HEK293 (cell line): ENCODE measurements around the gene RGS11.
A peak's percentile ranks its signal among the peaks of the same experiment; 100 is the strongest.

Source experiments
- CTCF ChIA-PET: fragments of 350-600 bp; formaldehyde crosslinking; extraction: SDS; loops from one replicate; lab custom pipeline; 2021; ENCODE audit warnings: antibody characterized with exemption; lab: Yijun Ruan, JAX
- POLR2A ChIA-PET: fragments of 300-600 bp; formaldehyde crosslinking; extraction: SDS; loops from one replicate; lab custom pipeline; 2020; ENCODE audit warnings: antibody characterized with exemption, inconsistent platforms; lab: Yijun Ruan, JAX
- H3K27ac ChIP-seq: fragments of 200-500 bp; sonication (Bioruptor generic); 2 replicates; pipeline ENCODE4 v1.5.1; 2014; ENCODE audit warnings: low read depth, low read length, control low read depth, inconsistent platforms; ENCODE audit errors: extremely low read depth
- H3K36me3 ChIP-seq, 2 experiments: fragments of 200-500 bp in 1 of 2; sonication (Bioruptor generic) in 1 of 2; 1 replicate in 1 of 2; 2 replicates in 1 of 2; pipeline ENCODE4 v1.5.1; 2014 to 2017; ENCODE audit warnings: inconsistent platforms in 2 of 2, low read length in 2 of 2; ENCODE audit not compliant: control insufficient read depth in 2 of 2, insufficient read depth in 1 of 2
- H3K4me1 ChIP-seq: fragments of 200-500 bp; sonication (Bioruptor generic); 2 replicates; pipeline ENCODE4 v1.5.1; 2014; ENCODE audit warnings: mild to moderate bottlenecking, low read length, inconsistent platforms; ENCODE audit not compliant: control insufficient read depth, insufficient read depth
- H3K4me3 ChIP-seq: 2 replicates; pipeline ENCODE4 v1.5.1; 2011; ENCODE audit warnings: low read depth, mild to moderate bottlenecking, control low read depth, low read length, moderate library complexity
- H3K9me3 ChIP-seq: fragments of 200-500 bp; sonication (Bioruptor generic); 2 replicates; pipeline ENCODE4 v1.5.1; 2014; ENCODE audit warnings: low read depth, low read length, inconsistent platforms; ENCODE audit not compliant: control insufficient read depth, insufficient read depth
- BCL11B ChIP-seq: fragments of 450-650 bp; formaldehyde crosslinking; IDR thresholded peaks from 2 replicates; pipeline ENCODE4 v1.5.1; 2016; ENCODE audit warnings: low read depth, missing biosample characterization, missing genetic modification characterization
- KLF8 ChIP-seq: fragments of 450-650 bp; formaldehyde crosslinking; IDR thresholded peaks from 2 replicates; pipeline ENCODE4 v1.5.1; 2016; ENCODE audit warnings: missing biosample characterization, missing genetic modification characterization
- SCRT2 ChIP-seq: fragments of 450-650 bp; formaldehyde crosslinking; IDR thresholded peaks from 2 replicates; pipeline ENCODE4 v1.5.1; 2016; ENCODE audit warnings: missing biosample characterization, missing genetic modification characterization
- ZBTB1 ChIP-seq: fragments of 450-650 bp; formaldehyde crosslinking; IDR thresholded peaks from 2 replicates; pipeline ENCODE4 v1.5.1; 2016; ENCODE audit warnings: missing biosample characterization, missing genetic modification characterization
- ZBTB20 ChIP-seq: fragments of 450-650 bp; formaldehyde crosslinking; IDR thresholded peaks from 2 replicates; pipeline ENCODE4 v1.5.1; 2016; ENCODE audit warnings: missing biosample characterization, missing genetic modification characterization
- ZFHX2 ChIP-seq: fragments of 450-650 bp; formaldehyde crosslinking; conservative IDR thresholded peaks from 2 replicates; pipeline ENCODE4 v1.5.1; 2016; ENCODE audit warnings: missing biosample characterization, missing genetic modification characterization
- ZNF146 ChIP-seq: fragments of 450-650 bp; formaldehyde crosslinking; IDR thresholded peaks from 2 replicates; pipeline ENCODE4 v1.5.1; 2016; ENCODE audit warnings: missing biosample characterization, missing genetic modification characterization
- ZNF157 ChIP-seq: fragments of 450-650 bp; formaldehyde crosslinking; IDR thresholded peaks from 2 replicates; pipeline ENCODE4 v1.5.1; 2016; ENCODE audit warnings: missing biosample characterization, missing genetic modification characterization
- ZNF549 ChIP-seq: fragments of 450-650 bp; IDR thresholded peaks from 2 replicates; pipeline ENCODE4 v1.5.1; 2018; ENCODE audit warnings: missing biosample characterization, missing genetic modification characterization, mild to moderate bottlenecking, inconsistent platforms, moderate library complexity
- ZNF76 ChIP-seq: fragments of 450-650 bp; formaldehyde crosslinking; IDR thresholded peaks from 2 replicates; pipeline ENCODE4; 2016; ENCODE audit warnings: low read depth, missing biosample characterization, missing genetic modification characterization, borderline replicate concordance
- ZNF776 ChIP-seq: fragments of 450-650 bp; formaldehyde crosslinking; IDR thresholded peaks from 2 replicates; pipeline ENCODE4 v1.5.0; 2017; ENCODE audit warnings: missing biosample characterization, missing genetic modification characterization, borderline replicate concordance
- ZNF791 ChIP-seq: fragments of 450-650 bp; formaldehyde crosslinking; IDR thresholded peaks from 2 replicates; pipeline ENCODE4 v1.5.1; 2016; ENCODE audit warnings: missing biosample characterization, missing genetic modification characterization
- ZNF792 ChIP-seq: fragments of 450-650 bp; formaldehyde crosslinking; IDR thresholded peaks from 2 replicates; pipeline ENCODE4 v1.5.1; 2016; ENCODE audit warnings: missing biosample characterization, missing genetic modification characterization
- ZNF843 ChIP-seq: fragments of 450-650 bp; formaldehyde crosslinking; IDR thresholded peaks from 2 replicates; pipeline ENCODE4 v1.5.1; 2016; ENCODE audit warnings: missing biosample characterization, missing genetic modification characterization
- TF ChIP-seq, protein P1 (sequence below): fragments of 450-650 bp; formaldehyde crosslinking; IDR thresholded peaks from 2 replicates; pipeline ENCODE4 v1.5.1; 2016; ENCODE audit warnings: missing biosample characterization, missing genetic modification characterization
- TF ChIP-seq, protein P2 (sequence below): fragments of 450-650 bp; formaldehyde crosslinking; IDR thresholded peaks from 2 replicates; pipeline ENCODE4 v1.5.1; 2017; ENCODE audit warnings: missing biosample characterization, missing genetic modification characterization

Gene RGS11

DNA sequence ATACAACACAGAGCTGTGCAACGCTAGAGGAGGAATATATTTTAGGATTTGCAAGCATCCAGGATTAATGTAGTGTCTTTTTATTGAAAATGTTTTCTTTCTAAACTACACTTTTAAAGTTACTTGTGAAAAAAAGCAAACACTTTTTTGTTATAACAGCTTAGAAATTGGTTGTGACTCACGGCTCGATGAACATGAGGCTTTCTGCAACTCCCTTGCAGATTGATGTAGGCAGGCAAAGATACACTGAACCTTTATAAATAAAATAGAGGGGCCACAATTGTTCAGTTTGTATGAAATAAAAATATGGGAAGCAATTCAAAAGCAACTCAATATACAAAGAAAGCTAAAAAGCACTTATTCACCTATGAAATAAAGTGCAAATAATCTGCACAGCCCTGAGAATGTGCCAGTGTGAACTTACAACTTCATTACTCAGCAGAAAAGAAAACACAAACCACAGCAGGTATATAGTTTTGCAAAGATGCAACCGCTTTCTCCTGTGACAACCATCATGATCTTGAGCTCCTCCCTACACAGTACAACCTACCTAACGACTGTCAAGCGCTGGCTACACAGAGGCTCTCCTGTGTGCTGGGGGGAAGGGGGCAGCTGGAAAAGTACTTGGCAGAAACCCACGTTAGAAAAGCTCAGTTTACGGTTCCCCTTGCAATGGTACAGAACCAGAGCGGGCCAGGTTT lies 47.4 kb downstream of the RGS11 start:
- ChIA-PET POLR2A (interaction anchor here (0.7 to 3.9 kb wide), 7 partner anchors 10 to 175 kb away, joined by 3 to 31 read pairs (median 4); partner anchors contain the start of genes AXIN1, POLR3K and SNRNP25), CTCF (interaction anchor here (0.6 to 1.7 kb wide), 8 partner anchors 9 to 137 kb away, joined by 3 to 6 read pairs (median 3); no protein-coding TSS in a partner anchor)
- no peaks in the 10 kb centered on the region for H3K9me3 ChIP-seq
- no peaks in the 10 kb centered on the region for H3K4me1 ChIP-seq
- peak overlapping the region; percentile 89 for H3K4me3 ChIP-seq
- TF ChIP-seq ZFHX2 (tag by site-specific recombination) (no peak), ZNF776 (tag by site-specific recombination) (no peak), ZBTB1 (tag by site-specific recombination) (no peak), SCRT2 (tag by site-specific recombination) (no peak), ZNF791 (no peak), ZNF146 (tag by site-specific recombination) (no peak), ZNF792 (tag by site-specific recombination) (no peak), ZNF76 (no peak), ZNF549 (tag by site-specific recombination) (no peak), ZBTB20 (no peak), ZNF843 (no peak), KLF8 (tag by site-specific recombination) (no peak), BCL11B (tag by site-specific recombination) (no peak)
- TF ChIP-seq, protein P1, sequence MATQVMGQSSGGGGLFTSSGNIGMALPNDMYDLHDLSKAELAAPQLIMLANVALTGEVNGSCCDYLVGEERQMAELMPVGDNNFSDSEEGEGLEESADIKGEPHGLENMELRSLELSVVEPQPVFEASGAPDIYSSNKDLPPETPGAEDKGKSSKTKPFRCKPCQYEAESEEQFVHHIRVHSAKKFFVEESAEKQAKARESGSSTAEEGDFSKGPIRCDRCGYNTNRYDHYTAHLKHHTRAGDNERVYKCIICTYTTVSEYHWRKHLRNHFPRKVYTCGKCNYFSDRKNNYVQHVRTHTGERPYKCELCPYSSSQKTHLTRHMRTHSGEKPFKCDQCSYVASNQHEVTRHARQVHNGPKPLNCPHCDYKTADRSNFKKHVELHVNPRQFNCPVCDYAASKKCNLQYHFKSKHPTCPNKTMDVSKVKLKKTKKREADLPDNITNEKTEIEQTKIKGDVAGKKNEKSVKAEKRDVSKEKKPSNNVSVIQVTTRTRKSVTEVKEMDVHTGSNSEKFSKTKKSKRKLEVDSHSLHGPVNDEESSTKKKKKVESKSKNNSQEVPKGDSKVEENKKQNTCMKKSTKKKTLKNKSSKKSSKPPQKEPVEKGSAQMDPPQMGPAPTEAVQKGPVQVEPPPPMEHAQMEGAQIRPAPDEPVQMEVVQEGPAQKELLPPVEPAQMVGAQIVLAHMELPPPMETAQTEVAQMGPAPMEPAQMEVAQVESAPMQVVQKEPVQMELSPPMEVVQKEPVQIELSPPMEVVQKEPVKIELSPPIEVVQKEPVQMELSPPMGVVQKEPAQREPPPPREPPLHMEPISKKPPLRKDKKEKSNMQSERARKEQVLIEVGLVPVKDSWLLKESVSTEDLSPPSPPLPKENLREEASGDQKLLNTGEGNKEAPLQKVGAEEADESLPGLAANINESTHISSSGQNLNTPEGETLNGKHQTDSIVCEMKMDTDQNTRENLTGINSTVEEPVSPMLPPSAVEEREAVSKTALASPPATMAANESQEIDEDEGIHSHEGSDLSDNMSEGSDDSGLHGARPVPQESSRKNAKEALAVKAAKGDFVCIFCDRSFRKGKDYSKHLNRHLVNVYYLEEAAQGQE (tag by site-specific recombination): no peak
- H3K36me3 ChIP-seq: peaks cover 20 to 43% of the 10 kb centered on the region in 2 experiments
- peak overlapping the region; percentile 99 for H3K27ac ChIP-seq

DNA sequence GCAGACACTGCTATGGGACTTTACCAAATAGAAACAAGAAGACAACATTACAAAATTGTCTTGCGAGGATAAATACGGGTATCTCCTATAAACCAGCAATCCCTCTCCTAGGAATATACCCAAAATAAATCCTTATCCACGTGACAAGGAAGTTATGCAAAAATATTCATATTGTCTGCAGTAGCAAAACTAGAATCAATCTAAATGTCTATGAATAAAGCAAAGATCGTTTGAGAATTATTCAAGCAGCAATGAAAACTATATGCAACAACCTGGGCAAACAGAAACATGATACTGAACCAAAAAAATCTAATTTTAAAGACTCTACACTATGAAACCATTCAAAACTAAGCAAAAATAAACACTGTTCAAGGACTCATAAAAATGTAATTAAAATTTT lies 55.7 kb downstream of the RGS11 start:
- H3K4me3 ChIP-seq: no peak overlapping the region
- CTCF ChIA-PET: interaction anchor here (0.6 kb wide), 1 partner anchor 9 kb away, joined by 3 read pairs; no protein-coding TSS in a partner anchor
- TF ChIP-seq, protein P2, sequence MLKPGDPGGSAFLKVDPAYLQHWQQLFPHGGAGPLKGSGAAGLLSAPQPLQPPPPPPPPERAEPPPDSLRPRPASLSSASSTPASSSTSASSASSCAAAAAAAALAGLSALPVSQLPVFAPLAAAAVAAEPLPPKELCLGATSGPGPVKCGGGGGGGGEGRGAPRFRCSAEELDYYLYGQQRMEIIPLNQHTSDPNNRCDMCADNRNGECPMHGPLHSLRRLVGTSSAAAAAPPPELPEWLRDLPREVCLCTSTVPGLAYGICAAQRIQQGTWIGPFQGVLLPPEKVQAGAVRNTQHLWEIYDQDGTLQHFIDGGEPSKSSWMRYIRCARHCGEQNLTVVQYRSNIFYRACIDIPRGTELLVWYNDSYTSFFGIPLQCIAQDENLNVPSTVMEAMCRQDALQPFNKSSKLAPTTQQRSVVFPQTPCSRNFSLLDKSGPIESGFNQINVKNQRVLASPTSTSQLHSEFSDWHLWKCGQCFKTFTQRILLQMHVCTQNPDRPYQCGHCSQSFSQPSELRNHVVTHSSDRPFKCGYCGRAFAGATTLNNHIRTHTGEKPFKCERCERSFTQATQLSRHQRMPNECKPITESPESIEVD (tag by site-specific recombination): peak; percentile 74
- TF ChIP-seq ZNF157 (tag by site-specific recombination): no peak
- TF ChIP-seq, all 188 proteins: peak for 1
- Histone ChIP-seq H3K27ac (no peak overlapping the region), H3K9me3 (no peaks in the 10 kb centered on the region), H3K4me1 (no peaks in the 10 kb centered on the region), H3K36me3 (peaks cover 71 to 83% of the 10 kb centered on the region in 2 experiments; a peak in 2 of 3 replicates)
- POLR2A ChIA-PET: interaction anchor here (2.5 kb wide), 1 partner anchor 8 kb away, joined by 6 read pairs; no protein-coding TSS in a partner anchor
